ENCODE measurements around the gene NANOS2.

The NANOS2 gene

GRCh38 chr19:45913874-45914830 lies at the start of gene NANOS2:
TSS of gene NANOS2 (minus strand) at chr19:45914778. CDS start at chr19:45914693, 85 bp downstream.
- no peak for DNase-seq (ENCODE audit: low read depth, low spot score)

- no peak for DNase-seq (ENCODE audit: low read depth, low spot score)
Observed at GRCh38 chr19:45962021-45962420, 47.4 kb upstream of the NANOS2 start.

GRCh38 chr19:45960595-45961235 lies 46.1 kb upstream of the NANOS2 start:
- DNase-seq (ENCODE audit: low read depth, low spot score): no peak

DNA sequence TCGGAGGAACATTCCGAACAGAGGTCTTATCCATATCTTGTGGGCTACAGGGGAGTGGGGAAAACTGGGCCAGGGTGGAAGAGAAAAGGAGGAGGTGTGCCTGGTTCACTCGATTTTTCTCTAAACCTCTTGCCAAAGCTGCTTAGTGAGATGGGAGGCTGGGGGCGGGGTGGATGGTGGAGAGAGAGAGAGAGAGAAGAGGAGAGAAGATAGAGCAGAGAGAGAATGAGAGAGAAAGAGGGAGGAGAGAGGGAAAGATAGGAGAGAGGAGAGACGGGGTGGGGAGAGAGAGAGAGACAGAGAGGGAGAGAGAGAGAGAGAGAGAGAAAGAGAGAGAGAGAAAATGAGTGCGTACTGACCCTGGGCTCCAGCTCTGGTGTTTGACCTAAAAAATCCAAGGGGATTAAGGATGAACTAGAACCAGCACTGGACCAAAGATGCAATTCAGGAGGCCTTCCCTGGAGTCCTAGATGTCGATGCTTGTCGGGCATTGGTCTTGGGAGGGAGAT lies 45.0 kb upstream of the NANOS2 start:
- no peak for DNase-seq (ENCODE audit: low read depth, low spot score)

GRCh38 chr19:45958769-45959516 lies 44.4 kb upstream of the NANOS2 start:
- no peak for DNase-seq (ENCODE audit: low read depth, low spot score)

DNA sequence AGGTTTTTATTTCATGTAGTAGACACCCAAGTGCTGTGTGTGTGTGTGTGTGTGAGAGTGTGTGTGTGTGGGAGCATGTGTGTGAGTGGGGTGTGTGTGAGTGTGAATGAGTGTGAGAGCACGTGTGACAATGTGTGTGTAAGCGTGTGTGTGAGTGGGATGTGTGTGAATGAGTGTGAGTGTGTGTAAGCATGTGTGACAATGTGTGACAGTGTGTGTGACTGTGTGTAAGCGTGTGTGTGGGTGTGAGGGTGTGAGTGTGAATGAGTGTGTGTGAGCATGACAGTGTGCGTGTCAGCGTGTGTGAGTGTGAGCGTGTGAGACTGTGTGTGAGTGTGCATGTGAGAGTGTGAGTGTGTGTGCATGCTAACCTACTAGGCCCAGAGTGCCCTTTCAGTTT lies 43.7 kb upstream of the NANOS2 start:
- no peak for DNase-seq (ENCODE audit: low read depth, low spot score)

GRCh38 chr19:45955905-45956608 lies 41.5 kb upstream of the NANOS2 start:
- DNase-seq (ENCODE audit: low read depth, low spot score): no peak

DNA sequence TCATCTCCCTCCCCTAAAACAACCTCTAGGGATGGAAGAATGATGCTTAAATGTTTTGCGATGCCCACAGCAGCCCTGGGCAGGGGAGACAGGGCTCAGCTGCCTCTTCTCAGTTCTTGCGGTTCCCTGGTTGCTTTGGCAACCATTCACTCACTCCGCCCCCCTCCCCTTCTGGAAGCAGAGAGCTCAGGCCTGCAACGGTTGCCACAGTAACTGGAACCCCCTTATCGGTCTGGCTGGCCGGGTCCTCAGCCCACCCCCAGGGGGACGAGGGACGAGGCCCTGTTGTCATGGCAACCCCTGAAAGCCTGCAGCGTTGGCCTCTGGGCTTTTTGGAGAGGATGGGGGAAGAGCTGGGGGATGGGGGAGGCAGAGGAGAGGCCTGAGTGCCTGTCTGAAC lies 39.6 kb upstream of the NANOS2 start:
- DNase-seq (ENCODE audit: low read depth, low spot score): no peak

DNA sequence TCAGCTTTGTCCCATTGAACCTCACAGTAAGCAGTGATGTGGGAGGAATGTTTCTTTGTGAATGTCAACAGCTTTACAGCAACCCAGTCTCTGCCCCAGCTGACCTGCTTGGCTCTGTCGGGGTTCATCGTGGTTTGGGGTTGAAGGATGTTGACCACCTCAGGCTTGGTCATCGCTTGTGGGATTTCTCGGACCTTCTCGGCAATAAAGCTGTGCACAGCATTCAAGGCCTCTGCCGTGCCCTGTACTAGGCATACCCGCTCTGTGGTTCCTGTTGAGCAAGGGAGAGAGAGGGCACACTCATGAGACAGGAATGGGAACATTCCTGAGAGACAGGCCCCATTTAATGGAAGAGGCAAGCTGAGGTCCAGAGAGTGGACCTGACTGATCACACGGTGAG lies 39.1 kb upstream of the NANOS2 start:
- no peak for DNase-seq (ENCODE audit: low read depth, low spot score)

DNA sequence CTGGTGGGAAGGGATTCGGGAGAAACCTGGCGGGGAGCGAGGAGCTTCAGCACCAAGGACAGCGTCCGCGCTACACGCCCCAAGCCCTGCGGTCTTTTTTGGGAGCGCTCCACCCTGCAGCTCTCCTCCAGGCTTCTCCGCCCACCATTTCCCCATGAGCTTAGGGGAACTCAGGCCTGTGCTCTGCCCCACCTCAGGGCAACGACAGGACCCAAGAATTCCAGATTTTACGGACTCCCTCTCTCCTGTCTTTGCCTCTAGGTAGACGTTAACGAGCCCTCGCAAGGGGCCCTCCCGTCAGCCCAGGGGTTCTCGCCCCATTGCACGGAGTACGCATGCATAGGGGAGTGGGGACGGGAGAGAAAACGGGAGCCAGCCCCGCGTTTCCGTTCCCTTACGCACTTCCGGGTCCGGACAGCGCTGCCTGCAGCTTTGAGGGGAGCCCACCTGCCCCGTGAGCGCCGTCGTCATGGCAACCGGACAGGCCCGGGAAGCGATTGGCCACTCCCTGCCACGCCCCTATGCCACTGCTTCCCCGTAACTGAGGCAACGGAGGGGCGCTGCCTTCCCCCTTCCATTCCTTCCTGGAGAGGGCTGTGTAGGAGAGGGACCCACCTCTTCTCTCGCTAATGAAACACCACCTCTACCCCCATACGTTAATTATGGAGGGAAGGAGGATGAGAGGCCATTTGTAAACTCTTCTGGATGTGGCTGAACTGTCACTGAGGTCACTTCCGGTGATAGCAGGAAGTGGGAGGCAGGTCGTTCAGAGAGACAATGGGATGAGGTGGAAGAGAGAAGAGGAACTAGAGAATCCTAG lies 38.3 kb upstream of the NANOS2 start:
- no peak for DNase-seq (ENCODE audit: low read depth, low spot score)

- DNase-seq (ENCODE audit: low read depth, low spot score): no peak
Observed at GRCh38 chr19:45952341-45952685, 37.7 kb upstream of the NANOS2 start.

- no peak for DNase-seq (ENCODE audit: low read depth, low spot score)
Observed at GRCh38 chr19:45947926-45948325, 33.3 kb upstream of the NANOS2 start.

GRCh38 chr19:45940515-45940805 lies 25.9 kb upstream of the NANOS2 start:
- DNase-seq (ENCODE audit: low read depth, low spot score): no peak

DNA sequence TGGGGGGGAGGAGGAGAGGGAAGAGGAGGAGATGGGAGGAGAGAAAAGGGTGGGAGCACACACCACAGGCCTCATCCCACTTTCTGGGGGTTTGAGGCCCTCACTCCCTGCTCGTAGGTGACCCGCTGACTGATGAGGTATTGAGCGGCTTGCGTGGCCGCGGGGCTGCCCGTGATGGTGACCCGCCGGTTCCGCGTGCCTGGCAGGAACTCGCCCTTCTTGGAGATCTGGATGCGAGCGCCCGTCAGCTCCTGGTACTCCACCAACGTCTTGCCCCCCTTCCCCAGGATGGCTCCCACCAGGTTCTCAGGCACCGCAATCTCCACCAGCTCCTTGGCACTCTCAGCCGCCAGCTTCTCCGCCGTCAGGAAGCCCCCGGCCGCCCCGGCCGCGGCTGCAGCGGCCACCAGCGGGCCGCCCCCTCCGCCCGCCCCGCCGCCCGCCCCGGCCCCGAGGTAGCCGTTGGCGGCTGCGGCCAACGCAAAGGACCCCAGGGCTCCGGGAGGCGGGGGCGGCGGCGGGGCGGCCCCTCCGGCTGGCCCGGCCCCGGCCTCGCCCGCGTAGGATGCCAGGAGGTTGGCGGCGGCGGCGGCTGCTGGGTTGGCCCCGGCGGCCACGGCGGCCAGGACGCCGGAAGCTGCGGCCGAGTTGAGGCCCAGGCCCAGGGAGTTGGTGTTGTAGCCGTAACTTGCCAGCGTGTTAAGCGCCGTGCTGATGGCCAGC lies 25.4 kb upstream of the NANOS2 start:
- DNase-seq (ENCODE audit: low read depth, low spot score): no peak

GRCh38 chr19:45938733-45939319 lies 24.2 kb upstream of the NANOS2 start:
- no peak for DNase-seq (ENCODE audit: low read depth, low spot score)

- no peak for DNase-seq (ENCODE audit: low read depth, low spot score)
Observed at GRCh38 chr19:45935267-45935666, 20.7 kb upstream of the NANOS2 start.

DNA sequence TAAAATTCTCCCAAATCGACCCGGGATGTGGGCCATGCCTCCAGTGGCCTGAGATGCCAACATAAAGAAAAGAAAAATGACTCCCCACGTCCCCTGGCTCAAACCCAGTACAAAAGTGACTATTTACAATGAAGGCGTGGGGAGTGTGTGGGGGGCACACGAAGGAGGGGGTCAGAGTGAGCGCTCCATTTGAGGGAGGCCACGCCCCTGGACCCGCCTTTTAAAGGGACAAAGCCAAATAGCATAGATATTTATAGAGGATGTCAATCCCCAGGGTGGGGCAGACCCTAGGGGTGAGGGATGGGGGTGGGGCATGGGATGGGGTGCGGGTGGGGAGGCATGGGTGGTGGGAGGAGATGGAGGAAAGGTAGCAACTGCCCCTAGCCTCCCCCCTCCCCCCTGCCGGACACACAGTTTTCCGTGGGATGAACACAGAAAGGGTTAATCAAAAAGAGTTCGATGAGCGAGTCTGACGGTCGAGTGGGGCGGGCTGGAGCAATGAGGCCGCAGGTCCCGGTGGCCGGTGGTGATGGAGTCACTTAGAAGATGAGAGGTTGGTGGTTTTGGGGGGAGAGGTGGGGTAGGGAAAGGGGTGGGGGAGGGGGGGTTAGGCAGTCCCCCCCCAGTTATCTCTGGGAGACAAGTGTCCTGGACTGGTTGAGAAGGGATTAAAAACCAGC lies 20.1 kb upstream of the NANOS2 start:
- no peak for DNase-seq (ENCODE audit: low read depth, low spot score)

DNA sequence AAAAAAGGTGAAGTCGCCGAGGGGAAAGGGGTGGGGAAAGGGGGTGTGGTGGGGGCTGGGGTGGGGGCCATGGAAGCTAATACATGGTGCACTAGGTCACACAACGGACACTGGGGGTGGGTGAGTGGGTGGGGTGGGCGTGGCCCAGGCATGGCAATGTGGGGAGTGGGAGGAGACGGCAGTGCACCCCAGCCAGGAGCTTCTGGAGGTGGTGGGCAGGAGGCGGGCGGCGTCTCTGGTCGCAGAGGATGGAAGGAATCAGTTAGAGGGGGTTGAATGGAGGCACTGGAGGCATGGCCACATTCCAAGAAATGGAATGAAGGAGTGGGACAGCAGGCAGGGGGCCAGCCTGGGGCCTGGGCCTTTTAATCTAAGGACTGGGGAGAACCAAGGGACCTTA lies 19.2 kb upstream of the NANOS2 start:
- DNase-seq (ENCODE audit: low read depth, low spot score): no peak

- DNase-seq (ENCODE audit: low read depth, low spot score): no peak
Observed at GRCh38 chr19:45931055-45931454, 16.5 kb upstream of the NANOS2 start.
